ENCODE data around the gene ZNF711. TPM values are rescaled to one million over a fixed set of nuclear protein-coding genes. Genes with fewer than 3 reads are reported as not detected.
"Not testable (repeated sequence)": the region's sequence is repeated elsewhere in the genome, so short reads cannot be mapped to it uniquely, and the experiment has no call there.

ZNF711 gene
- 1 to 10 TPM; 3.1 to 5.4 TPM for total RNA-seq
- long read RNA-seq, partial matches to known transcripts, result 0 of 4 reads
- long read RNA-seq, other reads (novel, unspliced or antisense), result 3 of 4 reads

GRCh38 chrX:85243761-85244449 is at the start of gene ZNF711, which contains the start of gene SATL1:
ZNF711 (plus strand) TSS chrX:85243991; CDS start chrX:85247573, 3,582 bp downstream.
SATL1 (minus strand) TSS chrX:85243779; CDS start chrX:85108968, 134,811 bp downstream.
- DNase-seq (peak; percentile 60), ATAC-seq (peak; percentile 82 to 90)
- intact Hi-C loops (cut with DNase I), result no loop called here

- intact Hi-C loops (cut with DNase I), result no loop called here
- ATAC-seq (no peak), DNase-seq (no peak)
These were observed 47.5 kb upstream of the ZNF711 start for GRCh38 chrX:85196319-85196718.

GRCh38 chrX:85203461-85203970 is 40.3 kb upstream of the ZNF711 start:
- DNase-seq (no peak), ATAC-seq (no peak)
- intact Hi-C loops (cut with DNase I), result no loop called here

DNA sequence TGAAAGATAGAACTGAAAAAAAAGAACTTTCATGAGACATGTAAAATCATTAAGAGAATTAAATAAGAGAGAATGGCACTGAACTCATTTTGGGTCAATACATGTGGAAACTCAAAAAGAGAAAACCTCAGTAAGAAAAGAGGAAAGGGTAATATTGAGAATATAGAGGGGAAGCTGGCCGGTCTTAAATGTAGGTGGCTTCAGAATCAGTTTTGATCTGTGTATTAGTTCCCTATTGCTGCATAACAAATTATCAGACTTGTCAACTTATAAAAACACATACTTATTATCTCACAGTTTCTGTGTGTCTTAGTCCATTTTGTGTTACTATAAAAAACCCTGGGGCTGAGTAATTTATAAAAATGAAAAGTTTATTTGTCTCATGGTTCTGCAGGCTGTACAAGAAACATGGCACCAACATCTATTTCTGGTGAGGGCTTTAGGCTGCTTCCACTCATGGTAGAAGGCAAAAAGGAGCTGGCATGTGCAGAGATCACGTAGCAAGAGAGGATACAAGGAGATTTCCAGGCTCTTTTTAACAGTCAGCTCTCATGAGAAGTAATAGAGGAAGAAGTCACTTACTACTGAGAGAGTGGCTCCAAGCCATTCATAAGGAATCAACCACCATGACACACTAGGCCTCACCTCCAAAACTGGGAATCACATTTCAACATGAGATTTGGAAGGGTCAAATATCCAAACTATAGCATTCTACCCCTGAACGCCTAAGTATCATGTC is 29.8 kb upstream of the ZNF711 start:
- no peak for ATAC-seq
- intact Hi-C loops (cut with DNase I), result no loop called here
- DNase-seq, result no peak

GRCh38 chrX:85215946-85216345 is 27.8 kb upstream of the ZNF711 start:
- ATAC-seq, result no peak
- no peak for DNase-seq
- intact Hi-C loops (cut with DNase I), result no loop called here

DNA sequence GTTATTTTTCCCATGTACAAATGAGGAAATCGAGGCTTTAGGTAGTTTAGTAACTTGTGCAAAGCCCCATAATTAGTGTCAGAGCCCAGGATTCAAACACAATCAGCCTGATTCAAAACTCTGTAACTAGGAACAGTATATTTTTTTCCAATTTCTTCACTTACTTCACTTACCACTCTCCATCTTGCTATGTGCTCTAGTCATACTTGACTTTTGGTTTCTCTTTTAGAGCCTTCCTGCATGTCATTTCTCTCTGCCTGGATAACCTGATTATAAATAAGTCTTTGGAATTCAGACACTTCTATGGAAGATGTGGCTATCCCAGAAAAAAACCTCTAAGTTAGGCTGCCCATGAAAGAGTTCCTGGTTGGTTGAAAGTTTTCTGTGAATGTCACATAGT is 22.4 kb upstream of the ZNF711 start:
- DNase-seq, result no peak
- intact Hi-C loops (cut with DNase I), result no loop called here
- ATAC-seq, result no peak

DNA sequence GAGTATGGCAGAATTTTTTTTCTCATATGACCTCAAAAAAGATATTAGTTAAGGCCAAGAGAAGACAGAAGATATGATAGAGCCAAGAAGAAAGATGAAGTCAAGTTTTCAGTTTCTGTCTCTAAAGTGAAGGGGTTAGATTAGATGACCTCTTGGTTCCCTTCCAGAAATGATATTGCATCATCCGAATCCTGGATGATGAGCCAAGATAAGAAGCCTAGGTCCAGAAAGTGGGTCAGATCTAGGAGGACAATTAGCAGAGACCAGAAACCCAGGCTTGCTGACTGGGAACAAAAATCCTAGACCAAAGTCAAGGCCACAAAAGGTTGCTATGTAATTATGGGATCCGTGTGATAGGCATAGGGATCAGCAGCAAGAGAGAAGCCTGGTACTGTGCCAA is 20.4 kb upstream of the ZNF711 start:
- no peak for ATAC-seq
- no peak for DNase-seq
- intact Hi-C loops (cut with DNase I), result no loop called here

GRCh38 chrX:85243155-85243554 is 636 bp upstream of the ZNF711 start:
- no peak for DNase-seq
- no peak for ATAC-seq
- intact Hi-C loops (cut with DNase I), result no loop called here

DNA sequence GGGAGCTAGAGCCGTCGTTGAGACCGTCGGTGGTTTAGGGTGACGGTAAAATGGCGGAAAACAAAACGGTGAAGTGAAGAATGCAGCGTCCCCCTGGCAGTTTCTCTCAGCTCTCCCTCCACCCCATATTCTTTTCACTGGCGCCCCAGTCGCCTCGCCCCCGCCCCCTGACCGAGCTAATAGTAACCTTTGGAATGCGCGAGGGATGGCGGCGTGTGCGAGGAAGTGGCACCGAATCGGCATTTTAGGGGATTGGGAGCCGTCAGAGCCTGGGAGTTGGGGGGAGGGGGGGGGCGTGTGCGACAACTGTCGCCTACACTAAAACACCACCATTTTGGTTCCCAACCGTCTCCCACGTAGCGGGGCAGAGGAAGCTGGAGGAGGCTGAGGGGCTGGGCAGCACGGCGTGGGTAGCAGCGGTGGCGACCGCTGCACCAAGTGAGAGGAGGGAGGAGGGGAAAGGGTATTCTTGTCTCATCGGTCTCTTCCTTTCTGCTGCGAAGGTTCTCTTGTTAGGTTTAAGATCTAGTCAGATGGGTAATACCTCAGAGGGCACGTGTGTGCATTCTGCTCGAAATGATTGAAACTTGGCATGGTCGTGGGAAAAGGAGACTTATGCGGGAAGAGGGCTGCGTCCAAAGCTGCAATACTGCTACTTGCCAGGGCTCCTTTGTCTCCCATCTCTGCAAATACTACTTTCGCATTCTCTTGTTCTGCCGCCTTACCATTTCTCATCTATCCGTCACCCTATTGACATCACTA is 840 bp downstream of the ZNF711 start:
- intact Hi-C loops (cut with DNase I), result no loop called here
- ATAC-seq (peak; percentile 31 to 70), DNase-seq (no peak)

- ATAC-seq; DNase-seq; intact Hi-C loops (cut with DNase I): not testable (repeated sequence)
These were observed 41.5 kb downstream of the ZNF711 start for GRCh38 chrX:85285286-85285685.

GRCh38 chrX:85288992-85289723 is 45.4 kb downstream of the ZNF711 start:
- DNase-seq (no peak), ATAC-seq (no peak)
- intact Hi-C loops (cut with DNase I), result no loop called here

- DNase-seq, result no peak
- ATAC-seq, result no peak
These were observed 59.8 kb downstream of the ZNF711 start for GRCh38 chrX:85303544-85303943.

GRCh38 chrX:85309717-85310116 is 65.9 kb downstream of the ZNF711 start:
- DNase-seq (no peak), ATAC-seq (no peak)
- intact Hi-C loops (cut with DNase I), result no loop called here

More at GRCh38 chrX:85303544-85303943, 59.8 kb downstream of the ZNF711 start:
- intact Hi-C loops (cut with DNase I), result no loop called here

DNA sequence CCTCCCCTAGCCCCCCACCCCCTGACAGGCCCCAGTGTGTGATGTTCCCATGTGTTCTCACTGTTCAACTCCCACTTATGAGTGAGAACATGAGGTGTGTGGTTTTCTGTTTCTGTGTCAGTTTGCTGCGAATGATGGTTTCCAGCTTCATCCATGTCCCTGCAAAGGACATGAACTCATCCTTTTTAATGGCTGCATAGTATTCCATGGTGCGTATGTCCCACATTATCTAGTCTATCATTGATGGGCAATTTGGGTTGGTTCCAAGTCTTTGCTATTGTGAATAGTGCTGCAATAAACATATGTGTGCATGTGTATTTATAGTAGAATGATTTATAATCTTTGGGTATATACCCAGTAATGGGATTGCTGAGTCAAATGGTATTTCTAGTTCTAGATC is 67.6 kb downstream of the ZNF711 start:
- ATAC-seq; DNase-seq; intact Hi-C loops (cut with DNase I): not testable (repeated sequence)

Other genes with a start within 250 kb of the ZNF711 start
- 10 to 100 TPM; 34.3 to 41.8 TPM for gene APOOL, start 240.1 kb upstream of the ZNF711 start, total RNA-seq
- under 1 TPM; 0.10 to 0.12 TPM for gene SATL1, start 212 bp upstream of the ZNF711 start, total RNA-seq
- gene POF1B, start 135.7 kb downstream of the ZNF711 start, total RNA-seq, result 10 to 100 TPM; 17.1 to 19.5 TPM